GM12873 (cell line): ENCODE results near the gene EIF4ENIF1.

Experiments used
- TF ChIP-seq, protein P1 (sequence below): IDR thresholded peaks from 2 replicates; pipeline ENCODE4 v1.5.1; 2012; ENCODE audit warnings: low read depth, mild to moderate bottlenecking, moderate library complexity, low read length, control low read depth; ENCODE audit not compliant: insufficient read depth; ENCODE audit errors: missing control alignments

Gene EIF4ENIF1

DNA sequence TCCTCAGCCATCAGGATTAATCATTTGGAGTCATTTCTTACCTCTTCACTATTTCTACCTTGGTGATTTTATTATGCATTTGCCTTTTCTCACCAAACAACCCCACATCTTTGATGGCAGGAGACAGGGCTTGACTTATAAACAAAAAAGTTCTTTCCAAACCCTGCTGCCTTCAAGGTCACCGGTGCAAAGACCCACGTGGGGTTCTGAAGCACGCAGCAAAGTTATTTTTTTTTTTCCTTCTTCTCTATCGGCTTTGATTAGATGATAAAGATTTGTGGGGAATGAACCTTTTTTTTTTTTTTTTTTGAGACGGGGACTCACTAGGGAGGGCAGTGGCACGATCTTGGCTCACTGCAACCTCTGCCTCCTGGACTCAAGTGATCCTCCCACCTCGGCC, 46.1 kb downstream of the EIF4ENIF1 start:
- TF ChIP-seq, protein P1, sequence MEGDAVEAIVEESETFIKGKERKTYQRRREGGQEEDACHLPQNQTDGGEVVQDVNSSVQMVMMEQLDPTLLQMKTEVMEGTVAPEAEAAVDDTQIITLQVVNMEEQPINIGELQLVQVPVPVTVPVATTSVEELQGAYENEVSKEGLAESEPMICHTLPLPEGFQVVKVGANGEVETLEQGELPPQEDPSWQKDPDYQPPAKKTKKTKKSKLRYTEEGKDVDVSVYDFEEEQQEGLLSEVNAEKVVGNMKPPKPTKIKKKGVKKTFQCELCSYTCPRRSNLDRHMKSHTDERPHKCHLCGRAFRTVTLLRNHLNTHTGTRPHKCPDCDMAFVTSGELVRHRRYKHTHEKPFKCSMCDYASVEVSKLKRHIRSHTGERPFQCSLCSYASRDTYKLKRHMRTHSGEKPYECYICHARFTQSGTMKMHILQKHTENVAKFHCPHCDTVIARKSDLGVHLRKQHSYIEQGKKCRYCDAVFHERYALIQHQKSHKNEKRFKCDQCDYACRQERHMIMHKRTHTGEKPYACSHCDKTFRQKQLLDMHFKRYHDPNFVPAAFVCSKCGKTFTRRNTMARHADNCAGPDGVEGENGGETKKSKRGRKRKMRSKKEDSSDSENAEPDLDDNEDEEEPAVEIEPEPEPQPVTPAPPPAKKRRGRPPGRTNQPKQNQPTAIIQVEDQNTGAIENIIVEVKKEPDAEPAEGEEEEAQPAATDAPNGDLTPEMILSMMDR: no peak

DNA sequence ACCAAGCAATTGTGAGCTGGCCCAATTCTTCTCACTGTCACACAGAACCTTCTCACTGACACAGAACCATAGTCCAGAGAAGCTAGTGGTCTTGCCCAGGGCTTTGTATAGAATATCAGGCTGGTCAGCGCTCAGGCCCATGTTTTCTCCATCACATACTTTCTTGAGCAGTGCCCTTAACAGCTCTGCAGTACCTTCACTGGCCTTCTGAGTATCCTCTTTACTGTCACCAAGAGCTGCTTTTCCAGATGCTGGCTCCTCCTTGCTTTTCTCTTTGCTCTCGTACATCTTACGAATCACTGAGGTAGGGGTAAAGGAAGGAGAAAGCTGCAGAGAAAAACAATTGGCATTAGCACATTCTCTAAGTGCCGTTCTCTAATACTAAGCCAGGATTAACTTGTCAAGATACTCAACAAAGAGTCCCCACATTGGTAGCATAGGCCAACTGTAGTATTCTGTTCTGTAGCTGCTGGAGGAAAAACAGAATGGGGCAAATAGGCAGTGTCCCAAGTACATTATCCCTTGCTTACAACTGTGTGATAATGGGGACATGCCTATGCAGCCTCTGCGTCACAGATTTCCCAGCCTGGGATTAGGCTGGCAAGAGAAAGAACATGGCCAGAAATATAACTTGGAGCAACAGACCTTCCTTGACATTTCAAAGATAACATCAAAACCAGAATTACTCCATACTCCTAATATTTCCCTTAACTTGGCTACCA, 46.7 kb downstream of the EIF4ENIF1 start:
- TF ChIP-seq, protein P1: no peak

DNA sequence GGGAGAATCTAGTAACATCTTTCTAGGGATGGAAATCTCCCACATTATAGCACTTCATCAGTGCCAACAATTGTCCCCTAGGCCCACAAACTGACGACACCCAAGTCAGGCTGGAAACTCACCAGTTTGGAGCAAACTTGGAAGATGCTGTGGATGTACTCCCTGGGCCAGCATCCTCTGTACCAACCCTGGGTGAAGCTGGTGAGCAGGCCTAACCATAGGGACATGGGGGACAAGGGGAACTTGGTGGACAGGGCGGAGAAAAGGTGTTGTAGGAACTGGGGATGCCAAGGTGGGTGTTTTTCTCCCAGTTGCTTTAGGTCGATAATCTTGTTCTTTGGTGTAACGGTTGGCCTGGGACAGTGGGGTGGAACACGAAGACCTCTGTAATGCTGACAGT, 48.0 kb downstream of the EIF4ENIF1 start:
- TF ChIP-seq, protein P1: no peak

DNA sequence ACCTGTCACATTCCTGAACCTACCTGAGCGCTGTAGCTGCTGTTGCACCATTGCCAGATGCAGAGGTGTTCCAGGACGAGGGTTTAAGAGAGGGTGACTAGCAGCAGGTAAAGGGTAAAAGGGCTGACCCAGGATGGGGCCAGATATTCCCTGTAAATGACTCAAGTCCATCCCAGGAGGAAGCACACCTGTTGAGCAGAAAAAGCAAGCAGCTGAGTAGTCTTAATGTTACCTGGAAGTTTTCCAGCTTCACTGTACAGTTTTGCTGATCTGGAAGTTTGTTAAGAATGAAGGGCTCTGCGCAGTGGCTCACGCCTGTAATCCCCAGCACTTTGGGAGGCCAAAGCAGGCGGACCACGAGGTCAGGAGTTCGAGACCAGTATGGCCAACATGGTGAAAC, 49.0 kb downstream of the EIF4ENIF1 start:
- TF ChIP-seq, protein P1: no peak

DNA sequence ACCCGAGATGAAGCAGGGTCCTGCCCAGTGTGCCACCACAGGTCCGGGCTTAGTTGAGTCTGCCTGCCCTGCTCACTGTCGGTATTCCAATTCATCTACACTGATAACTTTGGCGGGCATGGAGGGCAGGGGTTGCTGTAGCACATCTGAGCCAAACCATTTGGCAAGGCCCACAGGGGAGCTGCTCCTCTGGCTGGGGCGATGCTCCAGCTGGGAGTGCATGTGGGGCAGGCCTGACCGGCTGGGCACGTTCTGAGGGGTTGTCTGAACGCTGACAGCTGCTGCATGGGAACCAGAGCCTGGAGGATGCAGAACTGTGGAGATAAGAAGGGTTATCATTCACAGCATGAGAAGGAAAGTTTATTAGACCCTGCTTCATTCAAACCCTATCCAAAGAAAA, 49.8 kb downstream of the EIF4ENIF1 start:
- TF ChIP-seq, protein P1: no peak

DNA sequence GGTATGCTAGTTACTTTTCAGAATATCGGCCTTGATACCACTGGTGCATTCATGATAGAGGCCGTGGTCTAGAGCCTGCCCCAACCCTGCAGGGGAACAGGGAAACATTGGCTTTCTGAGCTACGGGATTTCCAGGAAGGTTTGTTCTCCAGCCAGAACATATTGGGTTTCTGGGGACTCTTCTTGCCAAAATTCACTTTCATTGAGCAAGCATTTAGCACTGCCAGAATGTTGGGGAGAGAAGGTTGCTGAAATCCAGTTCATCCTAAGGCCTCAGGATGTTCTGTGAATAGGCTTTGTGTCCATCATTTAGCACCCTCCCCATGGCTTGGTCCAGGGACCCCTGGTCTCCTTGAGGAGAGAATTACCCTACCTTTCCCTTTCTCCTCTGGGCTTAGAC, 53.5 kb downstream of the EIF4ENIF1 start:
- TF ChIP-seq, protein P1: no peak

DNA sequence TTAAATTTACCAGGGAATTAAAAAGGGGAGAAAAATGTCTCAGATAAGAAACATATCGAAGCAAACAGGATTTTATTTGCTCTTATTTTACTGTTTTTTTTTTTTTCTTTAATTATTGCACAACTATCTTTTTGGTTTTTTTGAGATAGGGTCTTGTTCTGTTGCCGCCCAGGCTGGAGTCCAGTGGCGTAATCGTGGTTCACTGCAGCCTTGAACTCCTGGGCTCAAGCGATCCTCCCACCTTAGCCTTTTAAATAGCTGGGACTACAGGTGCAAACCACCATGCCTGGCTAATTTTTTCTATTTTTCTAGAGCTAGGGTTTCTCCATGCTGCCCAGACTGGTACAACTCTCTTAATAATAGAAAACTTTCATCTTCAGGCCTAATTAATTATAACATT, 57.7 kb downstream of the EIF4ENIF1 start:
- TF ChIP-seq, protein P1: no peak
